Cardiac fibroblast (primary cell): ENCODE measurements around the gene WDR59.

Source experiments
- DNase-seq, 2 donors: peaks; one replicate each; pipeline versions ENCODE4 v3.0.0 to v3.0.0-alpha.2; 2010; ENCODE audit warnings: low read depth in 2 of 2
- H3K4me3 ChIP-seq, 2 donors: replicated peaks in 1 of 2; 1 replicate in 1 of 2; 2 replicates in 1 of 2; pipeline ENCODE4 v1.5.1; 2011; ENCODE audit warnings: low read depth in 2 of 2, low read length in 2 of 2, mild to moderate bottlenecking in 2 of 2, moderate library complexity in 1 of 2
- CTCF ChIP-seq: IDR thresholded peaks from one replicate; pipeline ENCODE4 v1.5.1; 2011; ENCODE audit warnings: low read depth, mild to moderate bottlenecking, low read length, inconsistent platforms

The WDR59 gene

DNA sequence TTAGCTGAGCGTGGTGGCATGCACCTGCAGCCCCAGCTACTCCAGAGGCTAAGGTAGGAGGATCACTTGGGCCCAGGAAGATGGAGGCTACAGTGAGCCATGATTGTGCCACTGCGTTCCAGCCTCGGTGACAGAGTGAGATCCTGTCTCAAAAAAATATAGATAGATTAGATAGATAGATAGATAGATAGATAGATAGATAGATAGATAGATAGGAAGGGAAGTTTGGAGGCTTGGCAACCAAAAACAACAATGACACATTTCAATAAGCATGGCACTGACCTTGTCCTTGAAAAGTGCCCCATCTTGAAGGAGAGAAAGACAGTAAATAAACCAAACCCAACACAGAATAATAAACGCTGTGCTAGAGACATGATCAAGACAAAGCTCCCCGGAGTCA is 152.7 kb downstream of the WDR59 start:
- DNase-seq: no peak
- H3K4me3 ChIP-seq: no peak overlapping the region
- no peak for TF ChIP-seq CTCF

- DNase-seq: no peak
- no peak for TF ChIP-seq CTCF
- no peak overlapping the region for H3K4me3 ChIP-seq
Measured at GRCh38 chr16:74831467-74831866, 153.5 kb downstream of the WDR59 start.

DNA sequence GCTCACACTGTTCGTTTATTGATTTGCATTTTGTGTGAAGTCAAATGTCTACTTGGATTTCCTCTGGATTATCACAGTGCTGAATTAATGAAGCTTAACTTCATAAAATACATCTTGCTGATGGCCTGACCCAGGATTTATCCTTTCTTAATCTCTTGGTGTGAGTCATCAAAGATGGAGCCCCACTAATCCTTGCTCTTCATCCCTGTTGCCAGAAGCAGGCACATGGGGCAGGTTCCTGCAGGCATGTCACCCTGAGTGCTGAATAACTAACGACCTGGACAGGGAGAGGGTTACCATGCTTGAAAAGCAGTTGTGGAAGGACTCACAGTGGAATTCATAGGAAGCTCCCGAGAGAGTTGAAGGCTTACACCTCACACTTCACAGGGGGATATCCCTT is 154.3 kb downstream of the WDR59 start:
- TF ChIP-seq CTCF: no peak
- H3K4me3 ChIP-seq: no peak overlapping the region
- DNase-seq: no peak

DNA sequence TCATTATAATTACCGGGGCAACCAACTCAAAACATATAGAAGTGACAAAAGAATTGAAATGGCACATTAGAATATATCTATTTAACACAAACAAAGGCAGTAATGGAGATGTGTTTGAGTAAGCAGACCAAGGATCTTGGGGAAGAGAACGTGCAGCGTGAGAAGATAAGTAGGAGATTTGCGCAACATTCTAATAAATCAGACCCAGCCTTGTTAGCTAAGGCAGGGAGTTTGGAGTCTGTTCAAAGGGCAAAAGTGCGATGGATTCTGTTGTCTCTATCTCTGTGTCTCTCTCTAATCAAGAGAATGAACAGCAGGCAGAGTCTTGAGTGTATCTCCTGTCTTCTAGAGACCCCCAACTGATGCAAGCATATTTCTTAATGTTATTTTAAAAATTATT is 155.3 kb downstream of the WDR59 start:
- TF ChIP-seq CTCF: no peak
- no peak overlapping the region for H3K4me3 ChIP-seq
- no peak for DNase-seq

- TF ChIP-seq CTCF: no peak
- DNase-seq: no peak
- no peak overlapping the region for H3K4me3 ChIP-seq
Measured at GRCh38 chr16:74825941-74826340, 159.0 kb downstream of the WDR59 start.

- TF ChIP-seq CTCF: no peak
- H3K4me3 ChIP-seq: no peak overlapping the region
- DNase-seq: no peak
Measured at GRCh38 chr16:74825016-74825415, 159.9 kb downstream of the WDR59 start.
